GM18502 (cell line): ENCODE measurements around the gene FRMPD2.
"Not testable (repeated sequence)": the region's sequence is repeated elsewhere in the genome, so short reads cannot be mapped to it uniquely, and the experiment has no call there.

ENCODE experiments used
- ATAC-seq: cut with Tn5 transposase; IDR thresholded peaks from one replicate; pipeline ENCODE4 v1.9.1; 2021; ENCODE audit warnings: mild to moderate bottlenecking; ENCODE audit not compliant: unreplicated experiment, poor library complexity

Gene FRMPD2

GRCh38 chr10:48291190-48291589, 16.7 kb upstream of the FRMPD2 start:
- ATAC-seq = no peak

GRCh38 chr10:48290286-48290685, 15.8 kb upstream of the FRMPD2 start:
- no peak for ATAC-seq

GRCh38 chr10:48289501-48290238, 15.2 kb upstream of the FRMPD2 start:
- ATAC-seq = peak; percentile 50

GRCh38 chr10:48288661-48289060, 14.2 kb upstream of the FRMPD2 start:
- ATAC-seq = no peak

GRCh38 chr10:48287417-48288391, 13.2 kb upstream of the FRMPD2 start:
- ATAC-seq = peak; percentile 53

GRCh38 chr10:48286356-48286755, 11.9 kb upstream of the FRMPD2 start:
- no peak for ATAC-seq

- no peak for ATAC-seq
Measured at GRCh38 chr10:48285710-48286109, 11.2 kb upstream of the FRMPD2 start.

- no peak for ATAC-seq
Measured at GRCh38 chr10:48284811-48285210, 10.3 kb upstream of the FRMPD2 start.

GRCh38 chr10:48284002-48284546, 9.6 kb upstream of the FRMPD2 start:
- ATAC-seq = no peak

- peak; percentile 66 for ATAC-seq
Measured at GRCh38 chr10:48282829-48283228, 8.3 kb upstream of the FRMPD2 start.

GRCh38 chr10:48281697-48282096, 7.2 kb upstream of the FRMPD2 start:
- ATAC-seq = not testable (repeated sequence)

- ATAC-seq = peak; percentile 90
Measured at GRCh38 chr10:48279081-48279751, 4.7 kb upstream of the FRMPD2 start.

- no peak for ATAC-seq
Measured at GRCh38 chr10:48277093-48277492, 2.6 kb upstream of the FRMPD2 start.

- ATAC-seq = no peak
Measured at GRCh38 chr10:48273741-48274140, 755 bp downstream of the FRMPD2 start.

- no peak for ATAC-seq
Measured at GRCh38 chr10:48272682-48273081, 1.8 kb downstream of the FRMPD2 start.

- ATAC-seq = no peak
Measured at GRCh38 chr10:48271047-48271730, 3.3 kb downstream of the FRMPD2 start.

GRCh38 chr10:48266528-48266927, 8.0 kb downstream of the FRMPD2 start:
- no peak for ATAC-seq

GRCh38 chr10:48258105-48258504, 16.4 kb downstream of the FRMPD2 start:
- no peak for ATAC-seq

- ATAC-seq = no peak
Measured at GRCh38 chr10:48257407-48257961, 17.0 kb downstream of the FRMPD2 start.

- ATAC-seq = no peak
Measured at GRCh38 chr10:48255722-48256121, 18.8 kb downstream of the FRMPD2 start.
